NCI-H2029 (cell line): ENCODE results near the gene VSIR.

Source experiments
- DNase-seq: peaks from one replicate; lab custom pipeline; 2025; lab: John Stamatoyannopoulos, UW

The VSIR gene

GRCh38 chr10:71782221-71782916, 9.0 kb upstream of the VSIR start:
- no peak for DNase-seq

- no peak for DNase-seq
These were observed 7.4 kb upstream of the VSIR start for GRCh38 chr10:71780719-71781118.

DNA sequence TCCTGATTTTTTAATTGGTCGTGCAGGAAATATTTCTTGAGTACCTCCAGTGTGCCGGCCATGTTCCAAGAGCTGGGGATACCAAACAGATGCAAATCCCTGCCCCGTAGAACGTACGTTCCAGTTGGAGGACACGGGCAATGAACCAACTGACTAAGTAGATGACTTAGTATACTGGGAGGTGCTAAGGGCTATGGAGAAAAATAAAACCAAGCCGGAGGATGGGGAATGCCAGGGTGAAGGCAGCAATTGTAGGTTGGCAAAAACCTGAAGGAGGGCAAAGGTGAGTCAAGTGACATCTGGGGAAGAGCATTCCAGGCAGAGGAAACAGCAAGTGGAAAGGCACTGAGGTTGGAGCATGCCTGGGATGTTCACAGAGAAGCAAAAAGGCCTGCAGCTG, 6.8 kb upstream of the VSIR start:
- DNase-seq = no peak

DNA sequence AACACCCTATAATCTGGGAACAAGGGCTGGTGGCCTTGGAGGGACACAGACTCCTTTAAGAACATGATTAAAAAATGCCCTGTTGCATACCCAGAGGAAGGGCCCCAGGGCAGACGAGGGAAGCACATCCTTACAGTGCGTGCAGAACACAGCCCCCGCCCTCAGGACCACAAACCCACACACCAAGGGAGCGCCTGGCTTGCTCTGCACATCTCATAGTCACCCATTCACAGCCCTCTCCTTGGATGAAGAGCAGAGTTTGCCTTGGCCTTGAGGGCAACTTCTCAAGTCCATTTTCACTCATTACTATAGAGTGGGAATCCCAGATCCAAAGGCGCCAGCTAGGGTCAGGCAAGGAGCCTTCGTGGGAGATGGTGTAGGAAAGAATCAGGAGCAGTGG, 6.3 kb upstream of the VSIR start:
- DNase-seq = no peak

GRCh38 chr10:71778071-71778825, 4.9 kb upstream of the VSIR start:
- DNase-seq = no peak

- no peak for DNase-seq
These were observed 4.1 kb upstream of the VSIR start for GRCh38 chr10:71777213-71777985.

DNA sequence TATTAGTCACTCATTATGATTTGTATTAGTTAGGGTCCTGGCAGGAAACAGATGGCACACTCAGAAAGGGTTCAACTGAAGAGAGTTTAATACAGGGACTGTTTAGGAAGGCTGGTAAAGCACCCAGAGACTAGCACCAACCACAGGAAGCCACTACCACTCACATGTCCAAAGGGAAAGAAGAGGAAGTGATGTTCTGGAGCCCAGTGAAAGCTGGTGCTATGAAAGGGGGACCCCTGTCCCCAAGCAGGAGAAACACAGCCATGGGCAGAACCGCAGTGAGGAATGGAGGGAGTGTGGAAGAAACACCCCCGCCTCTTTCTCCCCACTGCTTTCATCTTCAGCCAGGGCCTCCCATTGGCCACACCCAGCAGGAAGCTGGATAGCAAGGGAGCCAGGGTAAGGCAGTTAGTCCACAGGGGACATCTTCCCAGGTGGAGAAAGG, 3.2 kb upstream of the VSIR start:
- DNase-seq = no peak

- no peak for DNase-seq
These were observed 1.8 kb upstream of the VSIR start for GRCh38 chr10:71774916-71775702.

- no peak for DNase-seq
These were observed 494 bp downstream of the VSIR start for GRCh38 chr10:71772832-71773220.

- DNase-seq = no peak
These were observed 1.3 kb downstream of the VSIR start for GRCh38 chr10:71771821-71772617.

DNA sequence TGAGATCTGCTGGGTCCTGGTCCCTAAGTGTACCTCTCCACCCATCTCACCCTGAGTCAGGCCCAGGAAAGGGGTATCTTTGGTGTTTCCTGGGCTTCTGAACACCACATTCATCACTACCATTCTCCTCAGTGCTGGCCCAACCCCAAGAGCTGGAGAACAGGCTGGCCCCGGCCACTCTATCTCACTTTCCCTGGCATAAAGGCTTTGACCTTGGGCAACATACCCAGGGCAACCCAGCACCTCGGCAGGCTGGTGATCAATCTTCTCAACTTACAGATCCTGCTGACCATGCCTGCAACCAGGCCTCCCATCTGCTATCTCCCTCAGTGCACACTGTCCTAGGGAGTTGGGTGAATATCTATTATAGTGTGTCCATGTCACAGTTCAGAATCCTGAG, 2.1 kb downstream of the VSIR start:
- DNase-seq = no peak

DNA sequence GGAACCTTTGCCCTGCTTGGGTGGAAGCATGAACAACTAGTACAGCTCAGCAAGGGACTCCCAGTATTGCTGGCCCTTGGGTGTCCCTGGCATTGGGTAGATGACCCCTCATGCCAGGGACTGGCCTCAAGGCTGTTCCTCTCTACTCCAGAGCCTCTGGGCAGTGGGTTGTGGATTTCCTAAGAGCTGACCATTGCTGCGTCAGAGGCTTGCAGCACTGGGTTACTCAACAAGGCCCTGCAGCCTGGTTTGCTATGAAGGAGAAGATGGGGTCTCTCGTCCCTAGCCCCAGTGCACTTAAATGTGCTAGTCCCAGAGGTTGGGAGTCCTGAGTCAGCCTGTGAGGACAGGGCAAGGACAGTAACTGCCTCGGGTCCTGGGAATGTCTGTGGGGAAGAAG, 2.5 kb downstream of the VSIR start:
- no peak for DNase-seq

- no peak for DNase-seq
These were observed 3.1 kb downstream of the VSIR start for GRCh38 chr10:71770255-71770654.

GRCh38 chr10:71769279-71769823, 4.0 kb downstream of the VSIR start:
- DNase-seq = no peak

GRCh38 chr10:71767420-71768035, 5.8 kb downstream of the VSIR start:
- no peak for DNase-seq

DNA sequence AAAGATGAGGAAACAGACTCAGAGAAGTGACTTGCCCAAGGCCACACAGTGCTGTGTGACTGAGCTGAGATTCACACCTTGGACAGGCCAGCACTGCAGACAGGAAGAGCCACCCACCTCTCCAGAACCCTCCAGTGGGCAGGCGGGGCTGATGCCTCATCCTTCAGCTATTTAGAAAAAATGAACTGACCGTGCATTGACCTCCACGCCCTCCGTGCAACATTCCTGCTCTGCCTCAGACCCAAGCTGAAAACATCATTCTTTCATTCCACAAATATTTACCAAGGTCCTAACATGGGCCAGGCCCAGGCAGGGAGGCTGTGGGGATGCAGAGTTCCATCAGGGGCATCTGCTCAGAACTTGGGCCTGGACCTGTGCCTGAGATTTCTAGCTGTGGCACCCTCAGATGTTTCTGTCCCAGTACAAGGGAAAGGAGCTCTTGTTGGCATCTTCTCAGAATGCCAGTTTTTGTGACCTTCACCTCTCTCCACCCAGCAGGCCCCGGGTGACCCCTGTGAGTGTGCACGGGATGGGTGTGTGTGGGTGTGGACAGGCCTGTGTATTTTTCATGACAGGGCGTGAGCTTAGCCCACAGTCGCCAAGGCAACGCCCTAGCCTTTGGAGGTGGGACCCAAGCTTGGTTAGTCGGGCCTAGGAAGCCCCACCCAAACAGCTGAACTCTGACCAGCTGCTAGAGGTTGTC, 6.5 kb downstream of the VSIR start:
- DNase-seq = no peak

- DNase-seq = no peak
These were observed 7.2 kb downstream of the VSIR start for GRCh38 chr10:71765906-71766716.

DNA sequence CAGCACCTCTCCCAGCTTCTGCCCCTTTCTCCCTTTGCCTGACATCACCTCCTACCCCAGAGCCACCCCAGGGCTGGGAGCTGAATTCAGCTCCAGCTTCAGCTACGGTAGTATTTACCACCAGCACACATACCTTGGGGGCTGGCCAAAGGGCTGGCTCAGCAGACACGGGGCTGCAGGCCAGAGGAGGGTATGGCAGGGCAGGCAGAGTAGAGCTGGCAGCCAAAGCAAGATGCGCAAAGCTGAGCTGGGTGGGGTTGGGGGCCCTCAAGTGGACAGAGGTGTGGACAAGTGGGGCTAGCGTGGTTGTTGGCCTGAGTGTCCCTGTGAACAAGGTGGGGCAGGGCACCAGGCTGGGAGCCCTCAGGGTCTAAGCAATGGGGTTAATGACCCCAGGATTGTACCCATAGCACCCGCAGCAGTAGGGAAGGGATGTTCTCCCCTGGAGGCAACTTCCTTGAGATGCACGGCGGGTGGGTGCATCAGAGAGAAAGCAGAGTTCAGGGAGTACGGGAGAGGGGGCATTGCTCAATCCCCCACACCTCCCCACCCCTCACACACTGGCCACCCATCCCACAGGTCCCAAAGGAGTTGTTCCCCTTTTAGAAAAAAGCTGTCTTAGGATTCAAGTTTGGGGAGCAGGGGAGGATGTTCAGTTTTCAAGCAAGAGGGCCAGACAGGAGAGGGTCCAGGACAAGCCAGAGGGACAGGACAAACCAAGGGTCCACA, 8.0 kb downstream of the VSIR start:
- DNase-seq = no peak
